Measurements from ENCODE around the gene CSNK1D. TPM values are rescaled to one million over a fixed set of nuclear protein-coding genes. Genes with fewer than 3 reads are reported as not detected.

CSNK1D gene
- total and polyA plus RNA-seq, 2 donors (not counting 1 experiment from before 2014, with no cell fraction given) = 196 to 241 TPM

DNA sequence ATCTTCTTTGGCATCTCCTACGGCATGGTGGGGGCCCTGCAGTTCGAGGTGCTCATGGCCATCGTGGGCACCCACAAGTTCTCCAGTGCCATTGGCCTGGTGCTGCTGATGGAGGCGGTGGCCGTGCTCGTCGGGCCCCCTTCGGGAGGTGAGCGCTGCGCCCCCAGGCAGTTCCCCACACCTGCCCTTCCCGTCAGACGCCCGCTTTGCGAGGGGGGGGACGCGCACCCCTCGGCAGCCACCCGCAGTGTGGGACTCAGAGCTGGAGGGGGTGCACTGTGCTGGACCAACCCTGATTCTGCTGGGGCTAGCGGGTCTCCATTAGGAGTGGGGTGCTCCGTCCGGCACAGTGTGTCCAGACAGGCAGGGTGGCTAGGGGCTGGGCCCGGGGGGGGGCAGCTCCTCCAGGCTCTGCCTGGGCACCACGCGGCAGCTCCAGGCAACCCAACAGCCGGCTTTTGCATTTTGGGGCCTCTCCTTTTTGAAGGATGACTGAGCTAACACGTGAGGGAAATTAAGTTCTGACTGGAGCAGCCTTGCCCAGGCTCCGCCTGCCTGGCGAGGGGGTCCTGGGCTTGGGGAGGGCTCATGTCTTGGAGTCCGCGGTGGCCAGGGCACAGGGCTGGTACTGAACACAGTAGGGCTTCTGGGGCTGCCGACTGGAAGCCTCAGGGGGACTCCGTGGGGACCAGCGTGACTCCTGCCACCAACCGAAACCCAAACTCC lies 35.6 kb downstream of the CSNK1D start:
- intact Hi-C loops (cut with micrococcal nuclease) = no loop called here
- no peak overlapping the region for H3K9ac ChIP-seq (ENCODE audit: low read length)
- H4K20me1 ChIP-seq (ENCODE audit: control insufficient read depth, insufficient read depth, low read length, poor library complexity, severe bottlenecking) = peaks cover 88% of the 10 kb centered on the region
- no peaks in the 10 kb centered on the region for H3K9me3 Mint-ChIP-seq (ENCODE audit: insufficient read depth)
- no peak overlapping the region for H3K4me3 Mint-ChIP-seq
- peaks cover 0 to 16% of the 10 kb centered on the region in 2 experiments for H3K36me3 ChIP-seq (replicated peaks in 1 of 2; ENCODE audit: control extremely low read depth in 1 of 2, control insufficient read depth in 1 of 2, extremely low read depth in 1 of 2, insufficient read depth in 2 of 2, low read length in 1 of 2)
- ATAC-seq (ENCODE audit: low read depth) (no peak), DNase-seq (no peak)
- peaks cover 0 to under 1% (median 0%) of the 10 kb centered on the region in 3 donors for H3K9me3 ChIP-seq (ENCODE audit: control extremely low read depth in 1 of 3, control insufficient read depth in 2 of 3, insufficient read depth in 1 of 3, low read length in 2 of 3)
- no peak overlapping the region for H2AFZ ChIP-seq (ENCODE audit: insufficient read depth, low read depth, low read length, poor library complexity, severe bottlenecking)
- peaks cover 21% of the 10 kb centered on the region for H3K79me2 ChIP-seq (ENCODE audit: control insufficient read depth, insufficient read depth, low read length)
- H3K4me2 ChIP-seq (replicated peaks; ENCODE audit: low read depth, low read length, poor library complexity, severe bottlenecking) = peak overlapping the region; percentile 69
- H3K27me3 Mint-ChIP-seq = no peaks in the 10 kb centered on the region
- TF ChIP-seq, protein P1, sequence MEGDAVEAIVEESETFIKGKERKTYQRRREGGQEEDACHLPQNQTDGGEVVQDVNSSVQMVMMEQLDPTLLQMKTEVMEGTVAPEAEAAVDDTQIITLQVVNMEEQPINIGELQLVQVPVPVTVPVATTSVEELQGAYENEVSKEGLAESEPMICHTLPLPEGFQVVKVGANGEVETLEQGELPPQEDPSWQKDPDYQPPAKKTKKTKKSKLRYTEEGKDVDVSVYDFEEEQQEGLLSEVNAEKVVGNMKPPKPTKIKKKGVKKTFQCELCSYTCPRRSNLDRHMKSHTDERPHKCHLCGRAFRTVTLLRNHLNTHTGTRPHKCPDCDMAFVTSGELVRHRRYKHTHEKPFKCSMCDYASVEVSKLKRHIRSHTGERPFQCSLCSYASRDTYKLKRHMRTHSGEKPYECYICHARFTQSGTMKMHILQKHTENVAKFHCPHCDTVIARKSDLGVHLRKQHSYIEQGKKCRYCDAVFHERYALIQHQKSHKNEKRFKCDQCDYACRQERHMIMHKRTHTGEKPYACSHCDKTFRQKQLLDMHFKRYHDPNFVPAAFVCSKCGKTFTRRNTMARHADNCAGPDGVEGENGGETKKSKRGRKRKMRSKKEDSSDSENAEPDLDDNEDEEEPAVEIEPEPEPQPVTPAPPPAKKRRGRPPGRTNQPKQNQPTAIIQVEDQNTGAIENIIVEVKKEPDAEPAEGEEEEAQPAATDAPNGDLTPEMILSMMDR (IDR thresholded peaks at IDR 0.05) = no peak
- no peak for TF ChIP-seq EZH2 (IDR thresholded peaks at IDR 0.05; ENCODE audit: borderline replicate concordance, insufficient read depth, low read depth, low read length, poor library complexity, severe bottlenecking)
- H3K27me3 ChIP-seq (replicated peaks in 1 of 4; ENCODE audit: control extremely low read depth in 1 of 4, control insufficient read depth in 3 of 4, insufficient read depth in 4 of 4, low read length in 3 of 4) = no peaks in the 10 kb centered on the region
- ChIA-PET CTCF (interaction anchor here (1.0 to 5.1 kb wide), 4 partner anchors 32 to 86 kb away, joined by 3 to 53 read pairs (median 6); no protein-coding TSS in a partner anchor), POLR2A (interaction anchor here (0.8 kb wide), 1 partner anchor 32 kb away, joined by 7 read pairs; no protein-coding TSS in a partner anchor)
- peak overlapping the region in 1 of 2 donors; percentile 39 for H3K27ac ChIP-seq (ENCODE audit: low read length in 2 of 2)
- peaks cover 58% of the 10 kb centered on the region for H3K4me1 Mint-ChIP-seq
- peak overlapping the region; percentile 32 for H3K27ac Mint-ChIP-seq
- WGBS (ENCODE audit: insufficient coverage) = 76% methylated on average over 25 of the region's 34 CpGs
- peak overlapping the region in 1 of 5 experiments; percentile 11 for H3K4me3 ChIP-seq (ENCODE audit: control extremely low read depth in 1 of 5, extremely low read depth in 1 of 5, insufficient read depth in 1 of 5, low read depth in 2 of 5, low read length in 4 of 5)
- peaks cover 14 to 63% of the 10 kb centered on the region in 2 donors for H3K4me1 ChIP-seq (ENCODE audit: control insufficient read depth in 2 of 2, insufficient read depth in 2 of 2, low read length in 2 of 2)

Measured in B cell (primary cell).